GM21528 (cell line): Measurements from ENCODE around the gene IRF7.
A peak's percentile ranks its signal among the peaks of the same experiment; 100 is the strongest.

Source experiments
- ATAC-seq: cut with Tn5 transposase; IDR thresholded peaks from one replicate; pipeline ENCODE4 v1.9.1; 2021; ENCODE audit warnings: mild to moderate bottlenecking, moderate library complexity; ENCODE audit not compliant: unreplicated experiment, low FRiP score

IRF7 gene

DNA sequence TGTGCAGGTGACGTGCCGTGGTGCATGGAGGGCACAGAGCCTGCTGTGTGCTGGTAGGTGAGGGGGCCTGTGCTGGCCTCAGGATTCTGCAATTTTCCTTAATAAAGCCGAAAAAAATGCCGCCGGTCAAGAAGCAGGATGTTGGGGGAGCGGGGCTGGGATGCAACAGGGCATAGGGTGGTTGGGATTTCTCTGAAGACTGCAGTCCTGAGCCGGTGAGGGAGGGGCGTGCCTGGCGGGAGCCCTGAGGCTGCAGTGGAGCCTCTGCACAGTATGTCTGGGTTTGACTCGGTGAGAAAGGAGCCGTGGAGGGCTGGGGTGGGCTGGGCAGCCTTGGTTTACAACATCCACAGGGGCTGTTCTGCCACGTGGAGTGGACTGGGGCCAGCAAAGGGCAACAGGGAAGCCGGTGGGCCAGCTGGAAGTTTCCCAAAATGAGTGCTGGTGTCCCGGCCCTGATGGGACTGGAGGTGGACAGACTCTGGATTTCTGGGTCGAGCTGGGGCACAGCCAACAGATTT lies 7.7 kb upstream of the IRF7 start:
- no peak for ATAC-seq

DNA sequence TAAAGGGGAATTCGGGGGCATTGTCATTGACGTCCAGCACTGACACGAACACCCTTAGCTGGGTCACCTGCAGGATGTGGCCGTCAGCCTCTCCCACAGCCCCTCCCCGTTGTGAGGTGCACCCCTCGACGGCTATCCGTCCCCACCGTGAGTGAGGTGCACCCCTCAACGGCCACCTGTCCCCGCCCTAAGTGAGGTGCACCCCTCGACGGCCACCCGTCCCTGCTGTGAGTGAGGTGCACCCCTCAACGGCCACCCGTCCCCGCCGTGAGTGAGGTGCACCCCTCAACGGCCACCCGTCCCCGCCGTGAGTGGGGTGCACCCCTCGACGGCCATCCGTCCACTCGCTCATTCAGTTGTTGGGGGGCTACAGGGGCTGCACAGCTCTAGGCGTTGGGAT lies 6.1 kb upstream of the IRF7 start:
- no peak for ATAC-seq

DNA sequence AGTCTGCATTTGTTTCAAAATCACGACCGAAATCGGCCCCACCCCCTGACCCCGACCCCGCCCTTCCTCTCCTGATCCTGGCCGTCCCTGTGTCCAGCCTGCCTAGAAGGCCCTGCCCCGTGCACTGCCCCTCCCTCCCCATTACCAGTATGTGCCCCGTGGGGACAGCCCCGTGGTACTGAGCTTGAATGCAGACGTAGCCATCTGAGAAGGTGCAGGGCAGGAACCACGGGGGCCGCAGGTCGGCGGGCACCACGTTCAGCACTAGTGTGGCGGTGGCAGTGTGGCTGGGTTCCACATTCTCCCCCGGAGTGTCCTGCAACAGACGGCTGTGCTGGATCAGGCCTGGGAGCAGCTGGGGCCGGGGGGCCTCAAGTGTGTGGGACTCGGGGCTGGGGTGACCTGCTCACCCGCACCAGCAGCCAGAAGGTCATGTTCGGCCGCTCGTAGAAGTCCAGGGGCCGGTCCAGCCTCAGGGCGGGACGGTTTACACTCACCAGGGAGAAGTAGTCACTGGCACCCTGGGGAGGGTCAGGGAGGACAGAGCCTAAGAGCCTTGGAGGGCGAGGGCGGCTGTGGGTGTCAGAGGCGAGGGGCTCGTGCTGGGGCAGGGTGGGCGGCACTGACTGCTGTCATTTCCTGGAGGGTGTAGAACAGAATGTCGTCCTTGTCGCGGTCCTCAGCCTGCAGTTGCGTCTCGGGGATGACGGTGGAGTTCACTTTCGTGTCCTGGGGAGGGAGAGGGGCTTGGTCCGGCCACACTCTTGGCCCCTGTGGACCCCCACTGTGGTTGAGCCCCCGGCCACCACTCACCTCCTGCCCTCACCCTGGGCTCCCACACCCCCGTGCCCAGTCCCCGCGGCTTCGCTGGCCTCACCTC lies 5.4 kb upstream of the IRF7 start:
- ATAC-seq = no peak

DNA sequence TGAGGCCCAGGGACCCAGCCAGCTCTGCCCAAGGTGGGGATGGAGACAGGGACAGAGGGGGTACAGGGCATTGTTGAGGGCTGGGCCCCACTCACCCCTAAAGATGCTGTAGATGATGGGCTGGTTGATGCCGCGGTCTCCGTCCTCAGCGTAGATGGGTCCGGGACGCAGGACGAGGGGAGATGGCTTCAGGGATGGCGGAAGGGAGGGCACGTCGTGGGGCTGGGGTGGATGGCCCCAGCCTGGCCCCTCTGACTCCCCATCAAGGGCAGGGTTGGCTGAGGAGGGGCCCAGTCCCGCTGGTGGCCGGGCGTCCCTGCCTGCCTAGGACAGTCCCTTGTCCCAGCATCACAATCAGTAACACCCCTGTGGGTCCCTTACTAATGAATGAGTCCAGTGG lies 4.5 kb upstream of the IRF7 start:
- ATAC-seq = no peak

DNA sequence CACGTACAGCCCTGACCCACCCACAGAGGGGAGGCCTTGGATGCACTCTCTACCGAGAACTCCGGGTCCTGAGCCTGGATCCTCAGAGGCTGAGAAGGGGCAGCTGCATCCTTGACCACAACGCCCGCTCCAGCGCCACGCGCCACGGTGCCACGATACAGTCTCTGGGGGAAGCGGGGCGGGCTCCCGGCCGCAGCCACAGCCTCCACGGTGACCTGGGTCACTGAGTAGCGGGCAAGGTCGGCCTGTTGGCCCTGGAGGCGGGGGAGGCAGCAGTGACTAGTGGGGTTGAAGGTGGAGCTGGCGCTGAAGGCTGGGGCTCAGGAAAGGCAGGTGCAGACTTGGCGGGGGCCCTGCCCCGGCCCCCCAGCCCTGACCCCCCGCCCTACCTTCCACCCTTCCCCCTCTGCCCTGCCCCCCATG lies 3.9 kb upstream of the IRF7 start:
- ATAC-seq = no peak

DNA sequence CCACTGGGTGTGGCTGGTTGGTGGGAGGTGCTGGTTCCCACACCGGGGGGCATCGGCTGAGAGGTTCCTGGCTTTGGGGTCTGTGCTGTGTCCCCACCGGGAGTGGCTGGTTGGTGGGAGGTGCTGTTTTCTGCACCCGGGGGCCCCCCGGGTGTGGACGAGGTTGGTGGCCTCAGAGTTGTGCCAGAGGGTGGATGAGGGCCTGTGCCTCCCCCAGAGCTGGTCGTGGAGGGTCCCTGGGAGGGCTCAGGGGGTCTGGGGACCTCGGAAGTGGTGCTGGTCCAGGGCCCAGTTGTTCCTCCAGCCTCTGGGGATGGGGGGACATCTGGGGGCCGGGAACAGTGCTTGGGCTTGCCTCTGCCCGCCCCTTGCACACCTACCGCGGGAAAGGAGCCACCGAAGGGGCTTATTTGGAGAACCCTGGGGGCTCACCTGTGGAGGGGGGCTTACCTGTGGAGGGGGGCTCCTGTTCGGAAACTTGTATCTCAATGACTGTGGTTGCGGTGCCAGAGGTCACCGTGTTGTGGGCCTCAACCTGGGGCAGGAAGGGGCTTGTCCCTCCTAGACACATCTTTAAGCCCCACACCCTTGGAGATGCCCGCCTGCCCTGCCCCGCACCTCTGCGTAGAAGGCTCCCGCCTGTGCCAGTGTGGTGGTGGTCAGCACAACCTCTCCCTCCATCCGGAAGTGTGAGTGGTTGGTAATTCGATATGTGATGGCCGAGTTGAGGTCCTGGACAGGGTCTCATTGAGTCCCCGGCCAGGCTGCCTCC lies 3.3 kb upstream of the IRF7 start:
- ATAC-seq = no peak

DNA sequence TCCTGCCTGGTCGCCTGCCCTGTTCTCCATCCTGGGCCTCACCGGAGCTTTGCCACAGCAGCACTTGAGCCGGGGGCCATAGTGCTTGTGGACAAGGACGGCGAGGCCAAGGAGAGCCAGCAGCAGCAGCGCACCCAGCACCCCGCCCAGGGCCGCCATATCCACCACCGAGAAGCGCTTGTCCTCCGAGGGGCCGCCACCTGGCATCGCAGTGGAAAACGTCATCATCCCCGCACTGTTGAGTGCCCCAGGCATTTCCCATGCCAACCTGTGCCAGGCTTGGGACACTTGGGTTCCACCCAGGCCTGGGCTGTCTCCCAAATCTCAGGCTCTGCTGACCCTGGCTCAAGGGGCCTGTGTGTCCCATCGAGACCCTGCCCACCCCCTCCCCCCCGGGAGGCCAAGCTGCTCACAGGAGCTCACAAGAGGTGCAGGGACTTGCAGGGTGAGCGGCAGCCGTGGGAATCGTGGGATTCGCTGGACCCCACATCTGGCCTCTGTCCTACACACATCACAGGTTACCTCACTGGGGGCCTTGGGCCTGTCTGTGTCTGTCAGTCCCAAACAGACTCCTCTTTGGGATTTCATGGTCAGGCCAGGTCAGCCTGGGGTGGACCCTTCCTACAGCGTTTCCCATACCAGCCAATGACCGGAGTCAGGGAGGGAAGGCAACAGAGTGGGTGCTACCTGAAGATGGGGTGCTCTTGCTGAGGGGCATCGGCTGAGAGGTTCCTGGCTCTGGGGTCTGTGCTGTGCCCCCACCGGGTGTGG lies 2.3 kb upstream of the IRF7 start:
- ATAC-seq = no peak

DNA sequence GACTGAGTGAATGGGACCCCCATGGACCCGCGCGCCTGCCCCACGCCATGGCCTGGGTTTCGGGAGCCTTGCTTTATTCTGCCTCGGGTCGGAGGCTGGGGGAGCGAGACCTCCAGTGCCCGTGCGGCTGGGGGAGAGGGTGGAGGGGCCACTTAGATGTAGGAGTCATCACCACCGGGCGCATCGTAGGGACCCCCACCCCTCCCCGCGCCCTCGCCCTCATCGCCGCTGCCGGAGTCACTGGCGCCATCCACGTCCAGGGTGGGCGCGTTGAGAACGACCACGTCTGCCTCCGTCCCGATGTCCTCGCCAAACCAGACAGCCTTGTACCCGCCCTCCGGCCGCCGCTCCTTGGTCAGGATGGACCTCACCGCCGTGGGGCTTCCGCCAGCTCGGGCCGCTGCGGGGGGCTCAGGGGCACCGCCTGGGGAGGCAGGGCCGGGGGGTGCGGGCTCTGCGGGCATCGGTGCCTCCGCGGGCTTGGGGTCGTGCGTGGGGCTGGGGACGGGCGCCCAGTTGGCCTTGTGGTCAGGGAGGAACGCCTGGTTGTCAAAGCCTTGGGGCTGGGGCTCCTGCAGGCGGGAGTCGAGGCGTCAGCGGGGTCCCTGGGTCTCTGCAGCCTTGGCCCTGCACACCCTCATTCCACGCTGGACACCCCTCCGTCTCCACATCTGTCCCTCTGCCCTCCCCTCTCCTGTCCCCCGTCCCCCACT lies 1.6 kb upstream of the IRF7 start:
- no peak for ATAC-seq

DNA sequence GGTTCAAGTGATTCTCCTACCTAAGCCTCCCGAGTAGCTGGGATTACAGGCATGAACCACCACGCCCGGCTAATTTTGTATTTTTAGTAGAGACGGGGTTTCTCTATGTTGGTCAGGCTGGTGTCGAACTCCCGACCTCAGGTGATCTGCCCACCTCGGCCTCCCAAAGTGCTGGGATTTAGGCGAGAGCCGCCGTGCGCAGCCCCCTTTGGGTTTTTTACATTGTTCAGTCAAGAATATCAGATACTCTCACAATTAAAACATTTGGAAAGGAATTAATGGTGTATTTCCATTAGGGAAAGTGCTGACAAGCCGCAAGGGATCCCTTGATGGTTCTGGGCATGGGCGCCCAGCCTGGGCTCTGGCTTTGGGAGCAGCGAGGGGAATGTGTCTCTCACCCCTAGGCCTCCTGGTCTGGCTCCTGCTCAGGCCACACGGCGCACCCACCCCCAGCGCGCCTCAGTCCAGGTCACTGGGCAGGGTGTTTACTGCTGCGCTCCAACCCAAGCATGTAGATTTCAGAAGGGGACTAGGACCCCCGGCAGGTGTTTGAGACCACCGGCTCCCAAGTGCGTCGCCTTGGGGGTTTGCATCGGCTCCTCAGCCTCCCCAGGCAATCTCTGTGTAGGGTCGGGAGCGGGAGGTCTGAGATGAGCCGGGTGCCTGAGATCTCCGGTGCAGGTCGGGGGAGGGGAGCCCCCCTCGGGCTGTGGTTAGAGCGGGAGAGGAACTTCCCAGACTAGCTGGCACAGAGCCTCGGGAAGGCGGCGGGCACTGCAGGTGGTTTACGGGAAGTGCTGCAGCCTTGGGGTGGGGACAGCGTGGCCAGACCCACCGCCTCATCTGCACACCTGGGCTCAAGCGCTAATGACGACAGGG lies 809 bp upstream of the IRF7 start:
- ATAC-seq = no peak

DNA sequence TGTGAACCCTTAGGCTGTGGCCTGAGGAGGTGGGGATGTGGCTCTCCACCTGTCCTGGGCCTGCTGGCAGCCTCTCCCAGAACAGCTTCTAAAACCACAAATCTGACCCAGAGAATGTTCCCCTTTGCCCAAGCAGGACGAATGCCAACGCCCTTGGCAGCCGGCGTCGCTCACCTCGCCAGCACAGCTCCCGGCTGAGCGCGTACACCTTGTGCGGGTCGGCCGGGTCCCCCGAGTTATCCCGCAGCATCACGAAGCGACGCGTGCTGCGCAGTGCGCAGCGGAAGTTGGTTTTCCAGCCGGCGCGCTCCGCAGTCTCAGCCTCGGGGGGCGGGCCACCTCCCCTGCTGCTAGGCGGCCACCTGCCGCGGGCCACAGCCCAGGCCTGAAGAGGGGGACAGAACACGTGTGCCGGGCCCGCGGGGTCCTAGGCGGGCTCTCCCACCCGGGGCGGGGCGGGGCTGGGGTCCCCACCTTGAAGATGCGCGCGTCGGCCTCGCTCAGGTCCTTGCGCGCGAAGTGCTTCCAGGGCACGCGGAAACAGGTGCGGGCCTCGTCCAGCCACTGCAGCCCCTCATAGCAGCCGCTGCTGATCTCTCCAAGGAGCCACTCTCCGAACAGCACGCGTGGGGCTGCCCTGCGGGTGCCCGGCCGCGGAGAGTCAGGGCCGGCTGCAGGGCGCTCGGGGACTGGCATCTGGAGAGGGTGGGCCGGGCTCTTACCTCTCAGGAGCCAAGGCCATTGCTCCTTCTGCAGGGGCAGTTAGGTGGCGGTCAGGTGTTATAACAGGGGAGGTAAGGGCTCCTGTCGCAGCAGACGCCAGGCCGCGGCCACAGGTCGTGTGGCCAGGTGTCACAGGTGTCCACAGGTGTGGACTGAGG lies 887 bp downstream of the IRF7 start:
- ATAC-seq = peak; percentile 1

DNA sequence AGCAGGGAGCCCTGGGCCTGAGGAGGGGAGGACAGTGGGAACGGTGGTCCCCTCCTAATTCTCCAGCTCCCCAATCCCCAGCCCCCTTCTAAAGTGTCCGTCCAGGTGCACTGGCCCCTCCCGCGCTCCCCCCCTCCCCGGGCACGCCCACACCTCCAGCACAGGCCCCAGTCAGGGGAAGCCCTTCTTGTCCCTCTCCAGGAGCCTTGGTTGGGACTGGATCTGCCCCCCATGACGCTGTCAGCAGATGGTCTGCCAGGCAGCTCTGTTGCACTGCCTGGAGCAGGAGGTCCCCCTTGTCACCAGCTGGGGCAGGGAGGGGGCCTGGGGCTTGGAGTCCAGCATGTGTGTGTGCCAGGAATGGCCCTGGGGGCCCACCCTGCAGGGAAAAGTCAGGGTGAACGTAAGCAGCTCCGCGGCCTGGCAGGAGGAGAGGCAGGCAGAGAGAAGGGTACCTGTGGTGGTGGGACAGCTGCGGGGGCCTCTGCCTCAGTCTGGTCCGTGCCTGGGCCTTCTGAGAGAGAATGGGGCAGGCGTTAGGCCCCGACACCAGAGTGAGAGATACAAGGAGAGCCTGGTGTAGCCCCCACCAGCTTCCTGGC lies 1.6 kb downstream of the IRF7 start:
- ATAC-seq = no peak

DNA sequence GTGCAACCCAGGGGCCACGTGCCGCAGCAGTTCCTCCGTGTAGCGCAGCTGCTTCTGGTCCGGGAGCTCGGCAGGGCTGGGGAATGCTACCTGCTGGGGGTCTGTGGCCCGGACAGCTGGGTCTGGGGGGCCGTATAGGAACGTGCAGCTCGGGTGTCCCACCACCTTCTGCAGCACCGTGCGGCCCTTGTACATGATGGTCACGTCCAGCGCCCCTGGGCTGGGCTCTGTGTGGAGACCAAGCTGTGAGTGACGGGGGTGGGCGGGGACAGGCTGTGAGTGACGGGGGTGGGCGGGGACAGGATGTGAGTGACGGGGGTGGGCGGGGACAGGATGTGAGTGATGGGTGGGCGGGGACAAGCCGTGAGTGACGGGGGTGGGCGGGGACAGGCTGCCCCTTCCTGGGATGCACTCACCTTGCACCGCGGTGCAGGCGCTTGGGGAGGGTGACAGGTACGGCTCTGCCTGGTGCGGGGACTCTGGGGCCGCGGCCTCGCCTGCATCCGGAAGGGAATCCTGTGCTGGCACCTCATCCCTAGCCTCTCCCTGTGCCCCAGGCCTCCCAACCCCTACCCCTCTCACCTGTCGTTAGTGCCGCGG lies 2.3 kb downstream of the IRF7 start:
- ATAC-seq = no peak

DNA sequence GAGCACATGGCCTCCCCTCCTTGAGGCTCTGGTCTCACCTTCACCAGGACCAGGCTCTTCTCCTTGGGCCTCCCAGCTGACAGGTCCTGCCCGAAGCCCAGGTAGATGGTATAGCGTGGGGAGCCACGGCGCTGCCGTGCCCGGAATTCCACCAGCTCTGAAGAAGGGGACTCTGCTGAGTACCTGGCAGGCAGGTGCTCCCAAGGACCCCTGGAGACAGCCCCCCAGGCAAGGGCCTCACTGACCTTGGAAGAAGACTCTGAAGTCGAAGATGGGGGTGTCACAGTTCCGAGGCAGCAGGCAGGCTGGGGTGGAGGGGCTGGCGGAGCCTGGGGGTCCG lies 2.8 kb downstream of the IRF7 start:
- no peak for ATAC-seq

DNA sequence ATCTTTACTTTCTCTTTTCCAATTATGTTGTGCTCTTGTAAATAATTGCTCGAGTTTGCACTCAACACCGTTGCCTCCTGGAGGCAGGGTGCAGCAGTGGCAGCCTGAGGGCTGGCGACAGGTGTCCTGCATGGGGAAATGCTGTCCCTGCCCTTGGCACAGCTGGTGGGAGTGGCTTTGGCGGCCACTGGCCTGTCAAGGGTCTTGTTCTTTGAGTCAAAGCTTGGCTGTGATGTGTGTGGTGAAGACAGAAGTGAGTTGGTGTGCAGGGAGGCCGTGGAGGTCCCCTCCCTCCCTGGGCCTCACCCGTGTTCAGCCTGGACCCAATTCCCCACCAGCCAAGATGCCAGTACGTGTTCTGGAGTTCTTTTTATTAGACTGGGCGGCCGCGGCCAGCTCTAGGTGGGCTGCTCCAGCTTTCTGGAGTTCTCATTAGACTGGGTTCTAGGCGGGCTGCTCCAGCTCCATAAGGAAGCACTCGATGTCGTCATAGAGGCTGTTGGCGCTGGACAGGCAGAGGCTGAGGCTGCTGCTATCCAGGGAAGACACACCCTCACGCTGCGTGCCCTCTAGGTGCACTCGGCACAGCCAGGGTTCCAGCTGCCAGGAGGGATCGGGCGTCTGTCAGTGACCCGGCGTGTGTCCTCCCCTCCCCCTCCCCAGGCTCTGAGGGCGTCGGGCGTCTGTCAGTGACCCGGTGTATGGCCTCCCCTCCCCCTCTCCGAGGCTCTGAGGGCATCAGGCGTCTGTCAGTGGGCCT lies 3.4 kb downstream of the IRF7 start:
- ATAC-seq = no peak

DNA sequence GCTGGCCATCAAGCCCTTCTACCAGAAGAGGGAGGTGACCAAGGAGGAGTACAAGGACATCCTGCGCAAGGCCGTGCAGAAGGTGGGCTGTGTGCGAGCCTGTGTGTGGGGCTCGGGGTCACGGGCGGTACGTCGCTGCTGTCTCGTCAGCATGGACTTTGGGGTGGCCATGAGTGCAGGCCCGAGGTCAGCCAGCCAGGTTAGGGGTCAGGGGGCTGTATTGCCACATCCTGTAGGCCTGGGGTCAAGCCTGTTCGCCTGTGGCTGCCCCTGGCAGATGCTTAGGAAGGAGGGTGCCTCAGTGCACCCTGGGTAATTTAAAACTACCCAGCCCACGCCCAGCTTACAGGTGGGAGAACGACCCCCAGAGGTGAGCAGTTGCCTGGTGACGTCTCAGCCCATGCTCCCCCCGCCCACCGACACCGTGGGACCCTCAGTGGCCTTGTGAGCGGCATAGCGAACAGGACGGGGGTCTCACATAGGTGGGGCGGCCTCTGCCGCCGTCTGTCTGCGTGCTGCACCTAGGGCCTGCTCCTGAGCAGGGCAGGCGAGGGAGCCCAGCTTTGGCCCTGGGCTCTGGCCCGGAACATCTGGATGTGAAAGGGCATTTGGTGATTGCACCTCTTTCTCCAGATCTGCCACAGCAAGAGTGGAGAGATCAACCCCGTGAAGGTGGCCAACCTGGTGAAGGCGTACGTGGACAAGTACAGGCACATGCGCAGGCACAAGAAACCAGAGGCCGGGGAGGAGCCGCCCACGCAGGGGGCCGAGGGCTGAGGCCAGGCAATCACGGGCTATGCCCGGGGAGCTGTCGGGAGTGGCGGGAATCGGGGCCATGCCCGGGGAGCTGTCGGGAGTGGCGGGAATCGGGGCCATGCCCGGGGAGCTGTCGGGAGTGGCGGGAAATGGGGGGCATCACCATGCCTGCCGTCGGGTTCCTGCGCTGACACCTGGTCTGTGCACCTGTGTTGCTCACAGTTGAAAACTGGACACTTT lies 4.5 kb downstream of the IRF7 start:
- no peak for ATAC-seq
